NCI-H345 treated with DMSO at 0.1 percent for 48 hours (cell line): ENCODE results near the gene ARL4A.
A peak's percentile ranks its signal among the peaks of the same experiment; 100 is the strongest.

Experiments
- DNase-seq: peaks from one replicate; lab custom pipeline; 2025; ENCODE audit not compliant: unreplicated experiment; lab: John Stamatoyannopoulos, UW

Gene ARL4A

DNA sequence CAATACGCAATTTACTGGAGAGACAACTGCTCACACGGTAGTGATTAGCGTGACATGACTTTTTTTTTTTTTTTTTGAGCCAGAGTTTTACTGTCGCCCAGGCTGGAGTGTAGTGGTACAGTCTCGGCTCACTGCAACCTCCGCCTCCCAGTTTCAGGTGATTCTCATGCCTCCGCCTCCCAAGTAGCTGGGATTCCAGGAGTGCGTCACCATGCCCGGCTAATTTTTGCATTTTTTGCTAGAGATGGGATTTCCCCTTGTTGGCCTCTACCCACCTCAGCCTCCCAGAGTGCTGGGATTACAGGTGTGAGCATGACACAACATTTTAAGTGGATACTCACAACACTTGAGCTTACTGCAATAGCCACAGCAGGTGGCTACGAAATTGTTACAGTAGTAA is 11.9 kb downstream of the ARL4A start:
- no peak for DNase-seq

DNA sequence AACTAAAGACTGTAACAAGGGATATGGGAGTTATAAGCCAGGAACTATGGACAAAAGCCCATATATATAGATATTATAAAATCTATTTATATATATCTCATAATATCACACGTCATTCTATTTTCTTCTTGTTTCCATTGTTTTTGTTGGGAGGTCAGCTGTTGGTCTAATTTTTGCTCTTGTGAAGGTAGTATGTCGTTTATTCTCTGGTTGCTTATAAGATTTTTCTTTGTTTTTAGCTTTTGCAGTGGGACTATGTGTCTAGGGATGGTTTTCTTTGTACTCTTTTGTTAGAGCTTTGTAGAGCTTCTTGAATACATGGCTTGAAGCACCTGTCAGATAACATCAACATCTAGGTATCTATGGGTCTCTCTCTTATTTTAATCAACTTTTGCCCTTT is 14.0 kb downstream of the ARL4A start:
- DNase-seq: no peak

GRCh38 chr7:12703881-12704280 is 16.4 kb downstream of the ARL4A start:
- no peak for DNase-seq

GRCh38 chr7:12705878-12706277 is 18.4 kb downstream of the ARL4A start:
- DNase-seq: no peak

DNA sequence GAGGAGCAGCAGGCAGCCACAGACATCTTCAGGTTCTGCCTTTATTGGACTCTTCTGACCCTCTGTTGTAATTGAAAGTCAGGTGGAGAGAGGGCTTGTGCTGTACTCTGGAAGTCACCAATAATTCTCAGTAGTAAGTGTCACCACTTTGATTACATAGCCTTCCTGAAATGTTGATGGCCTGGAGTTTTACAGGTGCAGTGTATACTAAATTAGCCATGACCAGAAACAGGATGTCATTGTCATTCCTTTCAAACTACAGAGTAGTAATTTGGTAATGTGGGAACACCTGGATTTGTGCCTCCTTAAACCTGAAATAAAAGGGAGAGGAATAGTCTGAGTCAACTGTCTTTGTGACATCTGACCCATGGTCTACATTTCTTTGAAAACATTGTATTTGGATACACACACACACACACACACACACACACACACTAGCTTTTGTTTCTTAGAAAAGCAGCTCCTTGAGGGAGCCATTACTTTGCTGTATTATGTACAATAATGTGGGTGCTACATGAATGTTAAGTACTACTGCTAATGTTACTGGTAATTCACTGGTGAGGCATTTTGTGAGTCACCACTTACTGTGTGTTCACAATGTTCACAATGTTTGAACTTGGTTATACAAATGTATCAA is 19.6 kb downstream of the ARL4A start:
- DNase-seq: peak; percentile 82

- DNase-seq: no peak
Measured at GRCh38 chr7:12708314-12708713, 20.9 kb downstream of the ARL4A start.

DNA sequence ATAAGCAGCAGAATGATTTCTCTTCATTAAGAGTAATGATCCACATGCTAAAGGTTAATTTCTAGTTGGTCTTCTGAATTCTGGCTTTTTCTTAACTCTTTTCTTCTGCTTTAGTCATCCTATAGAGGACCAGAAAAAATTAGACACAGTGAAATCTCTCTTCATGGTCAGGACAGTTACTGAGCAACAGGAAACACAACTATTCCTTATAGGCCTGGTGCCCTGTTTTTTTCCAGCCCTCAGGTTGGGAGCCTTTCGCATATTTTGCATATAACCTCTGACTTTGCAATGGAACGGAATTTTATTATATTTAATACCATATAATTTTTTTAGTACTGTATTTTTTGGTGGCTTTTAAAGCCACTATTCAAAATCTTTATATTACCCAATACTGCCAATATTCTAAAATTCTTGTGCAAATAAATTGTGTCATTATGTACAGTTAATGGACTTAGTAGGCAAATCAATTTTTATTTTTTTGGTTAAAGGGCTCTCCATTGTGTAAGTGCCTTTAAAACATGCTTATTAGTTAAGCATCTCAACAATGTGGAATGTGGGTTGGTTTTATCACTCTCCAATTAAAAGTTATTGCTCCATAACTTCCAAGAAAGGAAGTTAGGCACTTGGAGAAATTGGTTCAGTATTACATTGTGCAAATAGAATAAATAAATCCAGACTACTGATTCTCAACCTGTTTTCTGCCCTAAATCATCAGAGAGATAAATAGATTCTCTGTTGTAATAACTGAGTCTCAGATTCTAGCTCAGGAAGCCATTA is 22.5 kb downstream of the ARL4A start:
- no peak for DNase-seq

DNA sequence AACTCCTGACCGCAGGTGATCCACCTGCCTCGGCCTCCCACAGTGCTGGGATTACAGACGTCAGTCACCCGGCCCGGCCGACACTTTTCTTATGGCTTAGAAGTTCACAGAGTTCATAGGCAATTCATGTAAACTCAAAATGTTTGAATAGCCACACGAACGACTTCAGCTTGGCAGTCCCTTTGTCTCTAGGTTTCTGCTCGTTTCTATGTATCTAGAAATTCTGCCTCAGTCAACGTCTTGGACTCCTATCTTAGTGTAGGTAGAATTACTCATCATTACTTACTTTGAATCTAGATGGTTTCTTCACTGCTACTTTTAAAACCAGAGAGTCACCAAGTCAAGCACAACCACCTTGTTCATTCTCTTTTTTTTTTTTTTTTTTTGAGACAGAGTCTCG is 23.7 kb downstream of the ARL4A start:
- DNase-seq: no peak

GRCh38 chr7:12712236-12712635 is 24.8 kb downstream of the ARL4A start:
- no peak for DNase-seq

- no peak for DNase-seq
Measured at GRCh38 chr7:12713625-12714378, 26.4 kb downstream of the ARL4A start.

GRCh38 chr7:12714379-12714737 is 26.9 kb downstream of the ARL4A start:
- no peak for DNase-seq

DNA sequence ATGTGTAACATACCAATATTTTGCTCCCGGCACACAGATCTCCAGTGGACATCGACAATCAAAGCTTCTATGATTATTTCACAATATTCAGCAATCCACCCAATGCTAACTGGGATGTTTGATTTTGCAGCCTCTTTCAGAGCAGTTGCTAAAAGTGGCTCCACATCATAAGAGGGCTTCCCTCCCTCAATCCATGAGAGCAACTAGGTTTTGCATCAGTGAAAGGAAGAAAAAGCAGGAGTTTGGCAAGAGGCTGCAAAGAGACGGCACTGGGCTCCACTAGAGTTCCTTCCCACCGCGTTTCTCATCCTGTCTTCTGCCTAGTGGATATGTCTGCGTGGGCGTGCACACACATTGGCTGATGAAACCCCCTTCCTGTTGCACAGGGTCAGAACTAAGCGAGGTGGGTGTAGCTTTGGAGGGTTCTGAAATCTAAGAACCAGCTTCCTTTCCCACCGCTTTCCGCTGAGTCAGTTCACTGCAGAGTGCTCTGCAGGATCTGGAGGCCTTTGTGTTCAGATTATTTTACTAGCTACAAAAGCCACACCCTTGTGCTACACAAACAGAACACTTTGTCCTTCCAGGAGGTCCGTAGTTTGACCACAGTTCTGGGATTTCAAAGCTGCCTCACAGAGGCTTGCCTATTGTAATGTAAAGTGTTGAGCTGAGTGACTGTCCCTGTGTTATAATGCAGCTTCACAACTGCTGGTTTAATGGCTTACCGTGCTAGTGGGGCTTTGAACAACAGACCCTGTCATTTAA is 28.1 kb downstream of the ARL4A start:
- DNase-seq: peak; percentile 46

DNA sequence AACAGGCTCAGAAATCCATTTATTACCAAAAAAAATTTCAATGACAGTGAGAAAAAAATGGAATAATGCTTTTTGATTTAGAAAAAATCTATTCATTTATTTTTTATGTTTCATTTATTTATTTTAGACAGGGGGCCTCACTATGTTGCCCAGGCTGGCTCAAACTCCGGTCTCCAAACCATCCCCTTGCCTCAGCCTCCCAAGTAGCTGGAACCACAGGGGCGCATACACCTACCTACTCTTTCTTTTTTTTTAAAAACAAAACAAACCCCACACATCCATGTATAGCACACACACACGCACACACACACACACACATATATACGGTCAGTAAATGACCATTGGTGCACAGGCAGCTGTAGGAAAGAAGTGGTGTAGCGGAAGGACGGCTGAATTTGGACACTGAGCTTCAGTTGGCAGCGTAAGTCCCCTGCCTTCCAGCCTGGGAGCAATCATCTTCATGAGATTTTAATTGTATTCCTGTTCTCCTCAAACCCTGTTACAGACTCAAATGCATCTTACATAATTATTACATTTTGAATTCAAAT is 28.8 kb downstream of the ARL4A start:
- no peak for DNase-seq

DNA sequence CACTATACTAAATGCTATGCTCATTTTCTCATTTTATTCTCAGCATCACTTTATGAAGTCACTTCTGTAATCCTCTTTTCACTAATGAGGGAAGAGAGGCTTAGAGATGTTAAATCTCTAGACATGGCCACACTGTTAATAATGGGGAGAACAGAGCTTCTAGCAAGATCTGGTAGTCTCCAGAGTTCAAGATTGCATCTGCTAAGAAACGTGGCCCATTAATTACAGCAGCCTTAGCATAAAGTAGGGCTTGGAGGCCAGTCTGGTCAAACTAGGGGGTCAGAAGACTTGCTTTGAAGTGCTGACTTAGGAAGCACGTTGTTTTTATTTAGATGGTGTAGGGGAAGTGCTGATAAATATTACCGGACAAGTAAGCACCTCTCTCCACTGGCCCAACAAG is 29.3 kb downstream of the ARL4A start:
- DNase-seq: no peak

DNA sequence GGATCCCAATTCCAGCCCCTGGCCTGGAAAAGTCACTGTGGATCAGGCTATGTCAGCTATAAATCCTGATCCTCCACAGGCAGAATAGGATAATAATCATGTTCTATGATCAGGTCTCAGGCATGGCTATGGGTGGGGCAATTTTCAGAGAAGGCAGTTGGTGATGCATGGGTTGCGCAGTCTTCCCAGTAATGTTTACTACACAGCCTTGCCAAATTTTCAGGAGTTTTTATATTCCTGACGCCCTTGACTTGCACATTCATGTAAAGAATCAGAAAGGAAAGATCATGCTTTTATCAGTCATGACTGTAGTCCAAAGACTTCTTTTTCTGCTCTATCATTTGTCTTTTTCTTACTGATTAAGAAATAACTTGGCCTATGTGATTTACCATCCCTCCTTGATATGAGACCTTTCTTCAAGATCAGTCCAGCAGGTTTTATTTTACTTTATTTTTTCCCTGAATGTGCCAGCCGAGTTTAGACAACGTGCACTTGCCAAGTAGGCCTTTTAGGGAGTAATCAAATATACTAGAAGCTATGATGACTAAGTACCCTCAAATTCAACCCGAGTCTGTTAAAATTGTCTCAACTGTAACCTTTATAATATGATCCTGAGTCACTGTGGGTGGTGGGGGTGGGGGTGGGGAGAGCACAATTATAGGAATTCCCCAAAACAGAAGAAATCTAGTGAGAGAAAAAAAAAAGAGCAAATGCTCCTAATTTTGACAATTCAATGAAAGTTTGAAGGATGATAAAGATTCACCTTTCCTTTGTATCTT is 31.9 kb downstream of the ARL4A start:
- DNase-seq: no peak

DNA sequence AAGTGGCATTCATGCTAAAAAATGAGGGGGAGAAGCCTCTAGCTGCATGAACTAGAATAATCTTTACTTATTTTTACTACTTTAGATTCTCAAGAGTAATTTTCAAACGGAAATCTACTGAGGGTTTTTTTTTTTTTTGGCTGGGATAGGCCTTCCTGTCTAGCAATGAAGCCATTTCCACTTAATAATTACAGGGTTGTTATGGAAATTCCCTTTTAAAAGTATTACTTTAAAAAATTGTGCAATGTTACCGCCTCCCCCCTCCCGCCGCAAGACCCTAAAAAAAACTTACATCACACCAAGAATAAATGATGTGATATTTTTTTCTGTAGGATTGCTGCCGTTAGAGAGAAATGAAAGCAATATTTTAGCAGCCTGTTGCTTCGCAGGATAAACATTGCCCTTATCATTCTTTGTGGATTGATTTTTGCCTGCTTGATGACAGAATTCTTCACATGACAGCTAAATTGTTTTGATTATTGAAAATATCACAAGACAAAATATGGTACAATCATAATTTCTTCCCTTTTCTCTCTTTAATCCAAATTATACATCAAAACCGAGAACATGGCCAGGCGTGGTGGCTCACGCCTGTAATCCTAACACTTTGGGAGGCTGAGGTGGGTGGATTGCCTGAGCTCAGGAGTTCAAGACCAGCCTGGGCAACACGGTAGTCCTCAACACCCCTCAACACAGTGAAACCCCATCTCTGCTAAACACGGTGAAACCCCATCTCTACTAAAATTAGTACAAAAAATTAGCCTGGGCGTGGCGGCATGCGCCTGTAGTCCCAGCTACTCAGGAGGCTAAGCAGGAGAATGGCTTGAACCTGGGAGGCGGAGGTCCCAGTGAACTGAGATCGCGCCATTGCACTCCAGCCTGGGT is 32.8 kb downstream of the ARL4A start:
- DNase-seq: no peak

DNA sequence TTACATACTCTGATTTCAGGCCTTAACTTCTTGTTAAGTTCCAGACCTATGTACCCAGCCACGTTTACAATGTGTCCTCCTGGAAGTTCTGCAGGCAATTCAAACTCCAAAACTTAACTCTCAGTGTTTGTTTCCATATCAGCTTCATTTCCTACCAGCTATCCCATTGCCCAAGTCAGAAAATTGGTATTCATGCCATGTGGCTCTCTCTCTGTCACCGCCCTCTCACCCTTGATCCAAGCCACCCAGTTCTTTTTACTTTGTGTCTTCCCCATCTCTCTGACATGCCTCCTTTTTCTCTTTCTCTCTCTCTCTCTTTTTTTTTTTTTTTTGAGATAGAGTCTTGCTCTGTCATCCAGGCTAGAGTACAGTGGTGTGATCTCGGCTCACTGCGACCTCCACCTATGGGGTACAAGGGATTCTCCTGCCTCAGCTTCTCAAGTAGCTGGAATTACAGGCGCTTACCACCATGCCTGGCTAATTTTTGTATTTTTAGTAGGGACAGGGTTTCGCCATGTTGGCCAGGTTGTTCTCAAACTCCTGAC is 33.9 kb downstream of the ARL4A start:
- no peak for DNase-seq

DNA sequence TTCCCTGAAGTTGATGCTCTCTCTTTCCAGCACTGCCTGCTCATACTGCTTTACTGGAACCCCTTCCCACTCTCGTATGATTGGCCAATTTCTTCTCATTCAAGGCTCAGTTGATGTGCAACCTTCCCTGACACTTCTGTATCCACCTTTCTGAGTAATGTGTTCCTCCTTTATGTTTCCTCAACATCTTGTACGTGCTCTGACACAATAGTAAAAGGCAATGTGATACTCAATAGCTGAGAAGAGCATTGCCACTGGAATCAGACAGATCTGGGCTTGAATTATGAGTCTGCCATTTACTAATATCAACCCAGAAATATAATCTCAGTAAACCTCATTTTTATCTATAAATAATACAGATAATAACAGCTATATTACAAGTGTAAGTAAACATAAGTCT is 34.7 kb downstream of the ARL4A start:
- DNase-seq: no peak
